GM19397 (cell line): ENCODE data around the gene EEF2K.
A peak's percentile ranks its signal among the peaks of the same experiment; 100 is the strongest.
"Not testable (repeated sequence)": the region's sequence is repeated elsewhere in the genome, so short reads cannot be mapped to it uniquely, and the experiment has no call there.

Experiments used
- ATAC-seq: cut with Tn5 transposase; IDR thresholded peaks from one replicate; pipeline ENCODE4 v1.9.1; 2021; ENCODE audit warnings: mild to moderate bottlenecking, moderate library complexity; ENCODE audit not compliant: unreplicated experiment

The EEF2K gene

DNA sequence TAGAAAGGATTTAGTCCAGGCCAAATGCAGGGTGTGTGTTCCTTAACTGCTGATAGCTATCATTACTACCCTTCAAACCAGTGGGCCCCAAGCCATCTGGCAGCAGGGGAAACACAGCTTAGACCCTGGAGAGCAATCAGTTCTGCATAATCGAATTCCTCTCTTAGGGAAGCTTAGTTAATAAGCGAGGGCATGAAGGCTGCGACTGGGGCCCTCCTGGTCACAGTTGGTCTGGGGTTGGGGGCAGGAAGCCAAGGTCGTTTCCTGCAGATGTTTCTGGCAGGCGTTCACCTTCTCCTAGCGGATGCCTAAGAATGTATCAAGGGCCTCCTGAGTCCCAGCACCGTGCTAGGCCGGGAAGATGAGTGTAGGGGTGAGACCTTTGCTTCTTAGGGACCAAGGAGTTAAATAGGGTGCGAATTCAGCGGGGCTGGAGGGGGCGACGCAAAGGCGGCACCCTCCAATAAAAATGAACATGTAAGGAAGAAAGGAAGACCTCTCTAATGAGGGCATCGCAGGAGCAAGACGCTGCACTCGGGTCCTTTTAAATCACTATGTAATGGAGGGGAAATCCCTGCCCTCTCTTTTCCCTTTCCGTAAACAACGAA lies 16.5 kb upstream of the EEF2K start:
- no peak for ATAC-seq

GRCh38 chr16:22190081-22190775 lies 15.8 kb upstream of the EEF2K start:
- ATAC-seq = peak; percentile 63

DNA sequence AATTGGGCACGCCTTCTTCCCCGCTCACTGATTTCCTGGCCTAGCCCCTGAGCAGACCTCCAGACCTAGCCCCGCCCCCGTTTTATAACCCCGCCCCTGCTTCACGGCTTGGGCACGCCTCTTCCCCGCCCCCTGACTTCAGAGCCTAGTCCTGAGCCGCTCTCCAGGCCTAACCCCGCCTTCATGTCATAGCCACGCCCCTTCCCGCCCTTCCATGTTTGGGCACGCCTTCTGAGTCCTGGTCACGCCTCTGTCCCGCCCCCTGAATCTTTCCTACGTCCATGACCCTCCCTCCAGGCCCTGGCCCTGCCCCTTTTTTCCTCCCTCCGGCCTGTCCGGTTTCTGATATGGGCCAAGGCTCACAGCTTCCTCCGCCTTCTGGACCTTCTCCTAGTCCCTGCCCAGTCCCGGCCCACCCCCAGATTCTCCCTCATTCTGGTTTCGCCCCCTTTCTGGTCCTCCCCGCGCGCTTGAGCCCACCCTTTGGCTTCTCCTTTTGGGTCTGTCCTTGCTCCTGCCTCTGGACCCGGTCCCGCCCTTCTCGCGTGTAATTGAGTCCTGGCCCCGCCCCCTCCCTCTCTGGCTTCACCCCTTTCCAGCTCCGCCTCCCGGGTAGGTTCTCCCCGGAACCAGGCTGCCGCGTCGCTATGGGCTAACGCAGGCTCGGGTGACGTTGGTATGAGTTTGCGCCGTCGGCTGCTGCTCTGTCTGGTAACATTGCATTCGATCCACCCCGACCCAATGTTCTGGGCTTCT lies 15.1 kb upstream of the EEF2K start:
- peak; percentile 43 for ATAC-seq

DNA sequence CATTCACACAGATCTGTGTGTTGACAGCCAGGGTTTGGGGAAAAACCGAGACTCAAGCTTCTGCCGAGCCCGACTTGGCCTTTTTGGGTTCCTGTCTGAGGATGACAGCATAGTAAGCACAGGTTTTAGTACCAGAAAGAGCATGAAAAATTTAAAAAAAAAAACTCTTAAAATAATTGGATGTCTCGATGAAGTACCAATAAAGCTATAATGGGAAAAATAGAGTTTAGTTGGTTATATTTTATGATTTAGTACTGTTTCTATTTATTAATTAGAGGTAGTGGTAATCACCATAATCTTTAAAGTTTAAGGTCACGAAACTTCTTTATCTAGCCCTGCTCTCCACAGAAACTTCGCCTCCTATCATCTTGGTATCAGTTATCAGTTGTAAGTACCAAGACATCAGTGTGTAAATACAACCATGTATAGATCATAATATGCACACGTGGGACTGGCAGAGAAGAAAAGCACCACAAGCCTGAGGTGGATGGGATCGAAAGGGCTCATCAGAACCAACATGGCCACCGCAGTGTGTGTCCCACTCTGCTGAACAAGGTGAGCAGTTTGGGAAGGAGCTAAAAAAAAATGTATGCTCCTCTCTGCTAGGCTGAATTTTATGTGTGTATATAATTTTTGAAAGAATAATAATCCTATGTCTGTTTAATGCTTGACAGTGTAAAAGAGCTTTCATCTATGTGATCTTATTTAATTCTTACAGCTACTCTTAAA lies 14.4 kb upstream of the EEF2K start:
- ATAC-seq = no peak

- no peak for ATAC-seq
Measured at GRCh38 chr16:22192261-22193062, 13.6 kb upstream of the EEF2K start.

GRCh38 chr16:22193063-22193411 lies 13.0 kb upstream of the EEF2K start:
- no peak for ATAC-seq

DNA sequence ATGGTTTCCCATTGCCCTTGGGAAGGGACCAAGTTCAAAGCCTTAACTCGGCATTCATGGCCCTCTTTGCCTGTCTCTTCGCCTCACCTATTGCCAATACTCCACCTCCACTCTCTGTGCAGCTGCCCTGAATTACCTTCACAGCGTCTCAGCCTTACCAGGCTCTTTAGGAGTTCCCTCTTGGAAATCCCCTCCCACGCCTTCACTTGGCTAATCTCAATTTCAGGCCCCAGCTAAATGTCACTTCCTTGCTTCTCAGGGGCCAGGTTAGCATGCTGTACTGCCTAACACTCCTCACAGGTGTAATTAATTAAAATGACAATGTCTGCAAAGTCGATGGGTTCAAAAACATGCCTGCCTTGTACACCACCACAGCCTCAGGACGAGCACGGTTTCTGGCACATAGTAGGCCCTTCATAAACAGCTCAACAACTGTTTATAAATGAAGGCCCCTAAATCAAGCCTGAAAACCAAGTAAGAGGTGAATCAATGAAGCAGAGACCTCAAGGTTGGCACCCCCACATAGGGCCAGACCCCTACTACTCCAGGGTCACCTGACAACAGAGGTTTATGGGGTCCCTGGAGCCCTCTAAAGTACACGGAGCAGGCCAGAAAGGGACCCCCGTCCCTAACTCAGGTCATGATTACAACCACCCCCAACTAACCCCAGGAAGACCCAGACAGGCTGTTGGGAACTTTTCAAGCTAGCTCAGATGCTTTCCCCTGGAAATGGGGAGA lies 11.2 kb upstream of the EEF2K start:
- ATAC-seq = no peak

- ATAC-seq = no peak
Measured at GRCh38 chr16:22195445-22195694, 10.7 kb upstream of the EEF2K start.

DNA sequence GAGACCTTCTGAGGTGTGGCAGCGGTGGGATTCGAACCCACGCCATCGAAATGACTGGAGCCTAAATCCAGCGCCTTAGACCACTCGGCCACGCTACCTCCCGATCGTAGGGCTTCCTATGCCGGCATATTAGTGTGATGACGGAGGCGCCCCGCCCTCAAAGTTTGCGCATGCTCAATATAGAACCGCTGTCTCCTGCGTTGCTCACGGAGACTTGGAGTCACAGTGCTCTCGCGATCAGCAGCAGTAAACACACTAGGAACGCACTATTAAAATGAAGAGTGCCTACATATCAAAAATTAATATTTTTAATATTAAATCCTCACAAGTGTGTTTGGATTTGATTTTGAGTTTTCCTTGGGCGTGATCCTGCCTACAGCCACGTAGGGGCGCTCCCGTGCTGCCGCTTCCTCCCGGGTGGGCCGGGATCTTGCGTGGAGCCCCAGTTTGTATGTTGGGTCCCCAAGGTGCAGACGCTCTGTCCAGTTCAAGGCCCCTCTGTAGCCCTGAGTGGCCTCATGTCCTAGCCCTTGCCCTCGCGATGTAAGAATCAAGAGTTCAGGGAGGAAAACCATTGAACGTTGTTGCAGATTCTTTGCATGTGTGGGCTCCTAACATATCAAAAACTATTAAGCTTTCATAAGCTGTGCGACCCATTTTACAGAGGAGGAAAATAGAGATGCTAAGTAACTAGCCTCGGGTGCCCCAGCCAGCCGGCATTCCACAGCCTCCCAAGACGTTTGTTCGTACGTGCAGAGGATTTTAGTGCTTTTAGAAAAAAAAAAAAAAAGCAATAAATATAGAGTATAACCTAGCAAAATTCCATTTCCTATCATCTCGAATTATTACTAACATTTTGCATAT lies 10.2 kb upstream of the EEF2K start:
- ATAC-seq = no peak

DNA sequence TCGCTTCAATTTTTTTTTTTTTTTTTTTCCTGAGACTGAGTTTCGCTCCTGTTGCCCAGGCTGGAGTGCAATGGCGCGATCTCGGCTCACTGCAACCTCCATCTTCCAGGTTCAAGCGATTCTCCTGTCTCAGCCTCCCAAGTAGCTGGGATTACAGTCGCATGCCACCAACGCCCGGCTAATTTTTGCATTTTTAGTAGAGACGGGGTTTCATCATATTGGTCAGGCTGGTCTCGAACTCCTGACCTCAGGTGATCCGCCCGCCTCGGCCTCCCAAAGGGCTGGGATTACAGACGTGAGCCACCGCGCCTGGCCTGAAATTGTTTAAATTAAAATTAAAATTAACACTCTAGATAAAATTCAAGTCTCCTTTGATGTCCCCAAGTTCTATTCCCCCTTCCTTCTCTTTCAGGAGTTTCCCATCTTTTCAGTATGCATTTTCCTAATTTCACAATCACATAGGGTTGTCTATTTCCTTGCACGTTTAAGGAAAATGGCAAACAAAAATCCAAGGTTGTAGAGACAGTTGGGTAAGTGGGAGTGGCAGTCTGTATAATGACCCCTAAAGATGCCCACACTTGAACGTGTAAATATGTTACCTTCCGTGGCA lies 9.4 kb upstream of the EEF2K start:
- not testable (repeated sequence) for ATAC-seq

DNA sequence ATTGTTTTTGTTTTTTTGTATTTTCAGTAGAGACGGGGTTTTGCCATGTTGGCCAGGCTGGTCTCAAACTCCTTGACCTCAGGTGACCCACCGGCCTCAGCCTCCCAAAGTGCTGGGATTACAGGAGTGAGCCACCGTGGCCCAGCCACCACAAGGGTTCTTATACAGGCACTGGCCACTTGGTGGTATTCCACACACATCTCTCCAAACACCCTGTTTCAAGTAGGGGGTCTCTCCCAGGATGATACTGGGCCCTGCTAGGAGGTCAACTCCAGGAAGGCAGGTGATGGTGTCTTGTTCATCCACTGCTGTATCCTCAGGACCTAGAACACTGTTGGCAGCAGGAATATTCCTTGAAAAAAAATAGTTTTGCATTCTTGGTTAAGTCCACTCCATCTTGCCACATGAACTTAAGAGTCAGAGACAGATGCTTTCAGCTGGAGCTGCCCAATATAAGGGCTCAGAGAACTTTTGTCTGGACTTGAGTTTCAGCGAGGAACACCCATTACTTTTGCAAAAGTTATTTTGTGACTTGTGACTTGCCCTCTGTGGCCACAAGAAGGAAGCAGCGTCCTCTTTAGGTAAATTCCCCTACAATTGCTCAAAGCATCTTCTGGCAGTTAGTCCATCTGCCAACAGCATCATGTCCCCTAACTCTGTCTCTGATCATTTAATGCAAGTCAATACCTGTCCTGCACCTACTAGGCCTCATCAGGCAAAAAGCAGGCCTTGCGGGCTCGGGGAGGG lies 7.4 kb upstream of the EEF2K start:
- ATAC-seq = no peak

DNA sequence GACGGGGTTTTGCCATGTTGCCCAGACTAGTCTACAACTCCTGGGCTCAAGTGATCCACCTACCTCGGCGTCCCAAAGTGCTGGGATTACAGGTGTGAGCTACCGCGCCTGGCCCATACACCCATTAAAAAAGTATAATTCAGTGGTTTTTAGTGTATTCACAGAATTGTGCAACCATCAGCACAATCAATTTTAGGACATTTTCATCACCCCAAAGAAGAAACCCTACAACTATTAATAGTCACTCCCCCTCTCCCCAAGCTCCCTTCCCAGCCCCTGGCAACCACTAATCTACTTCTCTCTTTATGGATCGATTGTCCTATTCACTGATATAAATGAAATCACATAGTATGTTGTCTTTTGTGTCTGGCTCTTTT lies 3.8 kb upstream of the EEF2K start:
- no peak for ATAC-seq

GRCh38 chr16:22203091-22203490 lies 3.0 kb upstream of the EEF2K start:
- ATAC-seq = no peak

DNA sequence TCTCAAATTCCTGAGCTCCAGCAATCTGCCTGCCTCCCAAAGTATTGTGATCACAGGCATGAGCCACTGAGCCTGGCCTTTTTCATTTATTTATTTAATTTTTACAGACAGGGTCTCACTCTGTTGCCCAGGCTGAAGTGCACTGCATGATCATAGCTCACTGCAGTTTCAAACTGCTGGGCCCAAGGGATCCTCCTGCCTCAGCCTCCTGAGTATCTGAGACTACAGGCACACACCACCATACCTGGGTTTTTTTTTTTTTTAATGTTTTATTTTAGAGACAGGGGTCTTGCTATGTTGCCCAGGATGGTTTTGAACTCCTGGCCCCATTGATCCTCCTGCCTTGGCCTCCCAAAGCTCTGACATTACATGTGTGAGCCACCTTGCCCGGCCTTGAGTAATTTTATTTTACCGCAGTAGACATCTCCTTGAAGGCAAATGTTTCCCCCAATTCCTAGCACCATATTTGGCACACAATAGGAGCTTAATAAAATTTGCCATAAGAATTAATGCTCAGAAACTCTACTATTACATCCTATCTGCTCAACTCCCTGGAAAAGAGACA lies 1.9 kb upstream of the EEF2K start:
- ATAC-seq = no peak

DNA sequence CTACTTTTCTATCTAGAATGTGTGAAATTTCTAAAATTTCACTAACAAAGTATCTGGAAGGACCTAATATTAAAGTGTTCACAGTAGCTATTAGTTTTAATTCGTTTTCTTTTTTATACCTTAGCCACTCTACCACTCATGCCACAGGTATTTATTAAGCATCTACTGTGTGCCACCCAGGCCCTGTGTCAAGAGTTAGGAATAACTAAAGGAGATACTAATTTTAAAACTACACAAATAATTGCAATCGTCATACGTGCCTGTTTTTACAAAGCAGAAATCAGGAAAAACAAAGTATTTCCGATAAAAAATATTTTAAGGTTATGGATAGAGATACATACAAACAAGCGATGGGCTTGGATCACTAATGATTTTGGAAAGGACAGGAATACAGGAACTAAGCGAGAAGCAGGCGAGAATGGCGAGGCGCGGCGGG lies 483 bp upstream of the EEF2K start:
- ATAC-seq = no peak

DNA sequence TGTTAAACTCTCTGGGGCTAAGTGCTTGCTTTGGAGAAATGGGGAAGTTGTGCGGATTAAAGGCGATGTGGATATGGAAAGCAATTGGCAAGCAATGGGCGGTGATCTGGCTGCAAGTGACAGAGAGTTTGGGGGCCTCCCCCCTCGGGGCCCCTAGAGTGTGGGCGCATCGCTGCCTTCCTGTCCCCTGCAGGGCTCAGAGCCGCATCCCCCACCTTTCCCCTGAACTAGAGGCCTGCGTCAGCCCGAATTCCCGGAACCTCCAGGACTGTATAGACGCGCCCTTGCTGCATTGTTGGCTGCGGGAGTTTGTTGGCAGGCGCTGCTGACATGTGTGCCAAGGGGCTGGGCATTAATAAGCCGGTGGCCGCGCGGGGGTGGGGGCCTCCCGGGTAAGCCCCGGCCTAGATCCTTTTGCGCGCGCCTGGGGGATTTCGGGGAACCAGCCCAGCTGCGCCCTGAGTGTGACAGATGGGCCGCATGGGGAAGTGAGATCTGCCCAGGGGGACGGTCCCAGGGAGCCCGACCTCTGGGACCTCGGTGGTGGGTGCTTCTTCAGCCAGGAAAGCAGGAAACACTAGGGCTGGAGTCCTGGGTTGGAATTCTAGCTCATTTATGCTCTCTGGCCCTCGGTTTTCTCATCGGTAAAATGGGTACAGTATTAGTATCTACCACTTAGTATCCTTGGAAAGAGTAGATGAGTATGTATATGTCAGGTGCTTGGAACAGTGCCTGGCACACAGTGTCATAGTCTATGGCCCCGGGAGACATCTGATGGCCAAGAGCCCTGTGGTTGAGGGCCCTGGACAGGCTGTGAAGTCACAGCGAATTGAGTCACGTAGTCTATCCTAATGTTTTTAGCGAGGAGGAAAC lies 1.0 kb downstream of the EEF2K start:
- ATAC-seq = peak; percentile 31
